Mesenchymal stem cell (in vitro differentiated cells and primary cell): ENCODE results near the gene FARS2.

Experiments
- DNase-seq: peaks from one replicate; pipeline ENCODE4 v3.0.0-alpha.2; 2013
- H2AFZ ChIP-seq: one replicate; pipeline ENCODE4 v1.6.1; 2013; ENCODE audit warnings: low read depth, mild to moderate bottlenecking, control low read depth, inconsistent platforms, low read length, moderate library complexity
- H2AK5ac ChIP-seq: 2 replicates; pipeline ENCODE4 v1.6.1; 2013; ENCODE audit warnings: low read length, moderate library complexity, mild to moderate bottlenecking, inconsistent platforms; ENCODE audit not compliant: severe bottlenecking
- H2BK120ac ChIP-seq: one replicate; pipeline ENCODE4 v1.6.1; 2013; ENCODE audit warnings: low read depth, mild to moderate bottlenecking, inconsistent platforms, low read length, moderate library complexity
- H2BK12ac ChIP-seq, 2 experiments: one replicate each; pipeline ENCODE4 v1.6.1; 2013; ENCODE audit warnings: inconsistent platforms in 2 of 2, low read length in 2 of 2, mild to moderate bottlenecking in 2 of 2, moderate library complexity in 2 of 2, control low read depth in 1 of 2
- H2BK15ac ChIP-seq: one replicate; pipeline ENCODE4 v1.6.1; 2013; ENCODE audit warnings: mild to moderate bottlenecking, low read depth, inconsistent platforms; ENCODE audit not compliant: poor library complexity, severe bottlenecking
- H2BK5ac ChIP-seq: 2 replicates; pipeline ENCODE4 v1.6.1; 2013; ENCODE audit warnings: low read depth, mild to moderate bottlenecking, low read length, control low read depth, inconsistent platforms; ENCODE audit not compliant: poor library complexity, severe bottlenecking
- H3K14ac ChIP-seq, 2 experiments: one replicate each; pipeline ENCODE4 v1.6.1; 2013; ENCODE audit warnings: inconsistent platforms in 2 of 2, low read length in 2 of 2, control low read depth in 1 of 2, mild to moderate bottlenecking in 1 of 2, moderate library complexity in 1 of 2
- H3K18ac ChIP-seq, 2 experiments: one replicate each; pipeline ENCODE4 v1.6.1; 2013; ENCODE audit warnings: inconsistent platforms in 2 of 2, low read length in 2 of 2, control low read depth in 1 of 2, low read depth in 1 of 2, mild to moderate bottlenecking in 1 of 2
- H3K23ac ChIP-seq, 2 experiments: one replicate each; pipeline ENCODE4 v1.6.1; 2013; ENCODE audit warnings: inconsistent platforms in 2 of 2, low read length in 2 of 2, mild to moderate bottlenecking in 2 of 2, moderate library complexity in 2 of 2, control low read depth in 1 of 2
- H3K27ac ChIP-seq: 2 replicates; pipeline ENCODE4 v1.5.1; 2013; ENCODE audit warnings: mild to moderate bottlenecking, moderate library complexity, low read length, control low read depth, inconsistent platforms; ENCODE audit not compliant: poor library complexity, severe bottlenecking
- H3K27me3 ChIP-seq, 2 experiments: 2 replicates each; pipeline versions ENCODE4 v1.6.1 to v1.7.0; 2013; ENCODE audit warnings: low read length in 2 of 2, mild to moderate bottlenecking in 2 of 2, moderate library complexity in 2 of 2, control low read depth in 1 of 2, inconsistent platforms in 1 of 2; ENCODE audit not compliant: control insufficient read depth in 1 of 2, insufficient read depth in 1 of 2
- H3K36me3 ChIP-seq, 2 experiments: 2 replicates each; pipeline versions ENCODE4 v1.6.1 to v1.7.0; 2013; ENCODE audit warnings: low read length in 2 of 2, control low read depth in 1 of 2, inconsistent platforms in 1 of 2, low read depth in 1 of 2, mild to moderate bottlenecking in 1 of 2; ENCODE audit not compliant: insufficient read depth in 2 of 2, control insufficient read depth in 1 of 2
- H3K4ac ChIP-seq, 2 experiments: one replicate each; pipeline ENCODE4 v1.6.1; 2013; ENCODE audit warnings: inconsistent platforms in 2 of 2, low read length in 2 of 2, mild to moderate bottlenecking in 2 of 2, moderate library complexity in 2 of 2, control low read depth in 1 of 2, low read depth in 1 of 2
- H3K4me1 ChIP-seq: 2 replicates; pipeline ENCODE4 v1.6.1; 2013; ENCODE audit warnings: low read depth, low read length, control low read depth; ENCODE audit not compliant: control insufficient read depth, insufficient read depth
- H3K4me2 ChIP-seq: 2 replicates; pipeline ENCODE4 v1.6.1; 2013; ENCODE audit warnings: low read length, mild to moderate bottlenecking, inconsistent platforms; ENCODE audit not compliant: poor library complexity, severe bottlenecking
- H3K4me3 ChIP-seq, 2 experiments: 2 replicates each; pipeline versions ENCODE4 v1.5.1 to v1.7.0; 2013; ENCODE audit warnings: low read length in 2 of 2, mild to moderate bottlenecking in 2 of 2, control low read depth in 1 of 2, low read depth in 1 of 2; ENCODE audit not compliant: insufficient read depth in 1 of 2
- H3K79me1 ChIP-seq: replicated peaks from 2 replicates; pipeline ENCODE4 v1.6.1; 2013; ENCODE audit warnings: mild to moderate bottlenecking, control low read depth, low read length, inconsistent platforms; ENCODE audit not compliant: poor library complexity, severe bottlenecking
- H3K9ac ChIP-seq: 2 replicates; pipeline ENCODE4 v1.7.0; 2013; ENCODE audit warnings: mild to moderate bottlenecking, low read length, moderate library complexity
- H3K9me3 ChIP-seq: 2 replicates; pipeline ENCODE4 v1.7.0; 2013; ENCODE audit warnings: mild to moderate bottlenecking, low read length; ENCODE audit not compliant: control insufficient read depth
- H4K8ac ChIP-seq: one replicate; pipeline ENCODE4 v1.6.1; 2013; ENCODE audit warnings: inconsistent platforms, mild to moderate bottlenecking, low read length, moderate library complexity
- H4K91ac ChIP-seq: one replicate; pipeline ENCODE4 v1.6.1; 2013; ENCODE audit warnings: mild to moderate bottlenecking, low read length, inconsistent platforms
- WGBS: methylation state at CpG from one replicate; pipeline ENCODE4 v1.1.7; 2013; ENCODE audit warnings: mixed read lengths; 5-methylcytosine and 5-hydroxymethylcytosine counted together

FARS2 gene

DNA sequence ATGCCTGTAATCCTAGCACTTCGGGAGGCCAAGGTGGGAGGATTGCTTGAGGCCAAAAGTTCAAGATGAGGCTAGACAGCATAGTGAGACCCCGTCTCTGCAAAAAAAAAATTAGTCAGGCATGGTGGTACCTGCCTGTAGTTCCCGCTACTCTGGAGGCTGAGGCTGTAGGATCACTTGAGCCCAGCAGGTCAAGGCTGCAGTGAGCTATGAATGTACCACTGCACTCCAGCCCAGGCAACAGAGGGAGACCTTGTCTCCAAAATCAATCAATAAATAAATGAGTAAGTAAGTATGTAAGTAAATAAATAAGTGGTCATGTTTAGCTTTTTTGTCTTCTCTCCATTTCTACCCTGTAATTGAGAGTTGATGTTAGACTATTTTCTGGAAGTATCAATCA lies 336.8 kb downstream of the FARS2 start:
- 97% methylated on average over 3 of the region's 3 CpGs for WGBS
- H3K14ac ChIP-seq: no peak overlapping the region
- H3K4me2 ChIP-seq: no peak overlapping the region
- H2AK5ac ChIP-seq: no peak overlapping the region
- no peak overlapping the region for H3K27ac ChIP-seq
- H3K4ac ChIP-seq: no peak overlapping the region
- no peak overlapping the region for H3K9ac ChIP-seq
- no peaks in the 10 kb centered on the region for H3K79me1 ChIP-seq
- DNase-seq: no peak
- no peaks in the 10 kb centered on the region for H3K4me1 ChIP-seq
- H3K27me3 ChIP-seq: no peaks in the 10 kb centered on the region
- H2BK12ac ChIP-seq: no peak overlapping the region
- no peak overlapping the region for H3K18ac ChIP-seq
- no peaks in the 10 kb centered on the region for H3K9me3 ChIP-seq
- no peak overlapping the region for H2BK120ac ChIP-seq
- H3K36me3 ChIP-seq: no peaks in the 10 kb centered on the region
- H2BK5ac ChIP-seq: no peak overlapping the region
- H4K8ac ChIP-seq: no peak overlapping the region
- no peak overlapping the region for H4K91ac ChIP-seq
- H2BK15ac ChIP-seq: no peak overlapping the region
- H2AFZ ChIP-seq: no peak overlapping the region
- no peak overlapping the region for H3K4me3 ChIP-seq
- H3K23ac ChIP-seq: no peak overlapping the region

DNA sequence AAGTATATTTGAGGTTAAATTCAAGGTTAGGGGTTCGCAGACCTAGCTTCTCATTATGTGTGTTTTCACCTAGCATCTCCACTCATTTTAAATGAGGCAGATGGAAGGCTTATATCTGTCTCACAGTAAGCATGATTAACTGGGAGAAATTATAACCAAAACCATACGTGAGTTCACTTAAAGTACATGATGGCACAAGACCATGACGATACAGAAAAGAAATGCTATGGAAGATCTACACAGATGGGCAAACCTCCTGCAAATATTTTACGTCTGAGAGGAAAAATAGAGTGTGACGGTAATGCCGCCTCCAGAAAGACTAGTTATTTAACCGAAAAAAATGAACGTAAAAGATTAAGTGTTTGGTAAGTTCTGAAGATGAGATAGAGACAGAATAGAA lies 337.8 kb downstream of the FARS2 start:
- Histone ChIP-seq H3K4me2 (no peak overlapping the region), H3K79me1 (no peaks in the 10 kb centered on the region), H2AK5ac (no peak overlapping the region), H3K18ac (no peak overlapping the region), H3K9me3 (no peaks in the 10 kb centered on the region), H2BK15ac (no peak overlapping the region), H3K23ac (no peak overlapping the region), H3K4ac (no peak overlapping the region), H3K4me3 (no peak overlapping the region), H3K14ac (no peak overlapping the region), H2BK120ac (no peak overlapping the region), H3K9ac (no peak overlapping the region), H2BK12ac (no peak overlapping the region), H4K91ac (no peak overlapping the region), H3K4me1 (no peaks in the 10 kb centered on the region), H2AFZ (no peak overlapping the region), H3K27ac (no peak overlapping the region), H3K36me3 (no peaks in the 10 kb centered on the region), H2BK5ac (no peak overlapping the region), H4K8ac (no peak overlapping the region), H3K27me3 (no peaks in the 10 kb centered on the region)
- 94% methylated on average over 7 of the region's 8 CpGs for whole genome bisulfite sequencing
- DNase-seq: no peak

DNA sequence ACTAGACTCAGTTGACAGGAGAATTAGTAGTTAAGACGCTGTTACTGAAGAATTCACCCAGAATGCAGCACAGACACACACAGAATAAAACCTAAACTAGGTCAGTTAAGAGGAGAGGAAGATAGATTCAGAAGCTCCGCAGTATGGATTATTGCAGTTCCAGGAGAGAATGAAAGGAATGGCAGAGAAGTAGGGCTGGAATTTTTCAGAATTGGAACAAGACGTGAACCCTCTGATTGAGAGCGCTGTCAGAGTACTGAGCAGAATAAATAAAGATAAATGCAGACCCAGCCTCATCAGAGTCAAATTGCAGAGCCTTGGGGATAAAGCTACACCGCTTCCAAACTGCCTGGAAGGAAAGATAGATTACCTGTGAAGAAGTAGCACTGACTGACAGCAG lies 344.6 kb downstream of the FARS2 start:
- no peak overlapping the region for H3K27ac ChIP-seq
- WGBS: 96% methylated on average over 4 of the region's 5 CpGs
- H2BK5ac ChIP-seq: no peak overlapping the region
- no peaks in the 10 kb centered on the region for H3K27me3 ChIP-seq
- no peak overlapping the region for H2AK5ac ChIP-seq
- DNase-seq: no peak
- H3K9me3 ChIP-seq: no peaks in the 10 kb centered on the region
- H3K9ac ChIP-seq: no peak overlapping the region
- H2BK15ac ChIP-seq: no peak overlapping the region
- H3K18ac ChIP-seq: no peak overlapping the region
- H3K14ac ChIP-seq: no peak overlapping the region
- H3K79me1 ChIP-seq: no peaks in the 10 kb centered on the region
- no peak overlapping the region for H3K4me3 ChIP-seq
- H3K23ac ChIP-seq: no peak overlapping the region
- H3K4me1 ChIP-seq: no peaks in the 10 kb centered on the region
- H4K8ac ChIP-seq: no peak overlapping the region
- H4K91ac ChIP-seq: no peak overlapping the region
- H2BK12ac ChIP-seq: no peak overlapping the region
- H3K4ac ChIP-seq: no peak overlapping the region
- H3K36me3 ChIP-seq: no peaks in the 10 kb centered on the region
- H3K4me2 ChIP-seq: no peak overlapping the region
- no peak overlapping the region for H2AFZ ChIP-seq
- no peak overlapping the region for H2BK120ac ChIP-seq

DNA sequence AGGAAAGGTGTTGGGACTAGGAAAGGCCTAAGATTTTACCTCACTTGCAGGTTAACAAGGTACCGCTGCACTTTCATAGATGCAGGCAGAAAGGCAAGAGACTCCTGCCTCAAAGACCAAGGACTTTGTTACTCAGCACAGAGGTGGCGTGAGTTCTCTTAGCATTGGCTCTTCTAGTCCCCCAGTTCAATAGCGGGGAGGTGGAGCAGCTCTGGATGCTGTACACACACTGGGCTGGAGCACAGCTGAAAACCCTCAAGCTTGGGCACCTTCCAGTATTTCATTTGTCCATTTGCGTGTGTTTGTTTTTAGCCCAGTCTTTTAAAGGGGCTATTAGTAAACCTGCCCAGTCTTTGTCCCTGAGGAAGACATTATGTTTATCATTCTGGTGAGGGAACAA lies 345.2 kb downstream of the FARS2 start:
- Histone ChIP-seq H3K18ac (no peak overlapping the region), H4K8ac (no peak overlapping the region), H3K4me2 (no peak overlapping the region), H3K79me1 (no peaks in the 10 kb centered on the region), H3K27ac (no peak overlapping the region), H2BK120ac (no peak overlapping the region), H3K23ac (no peak overlapping the region), H3K4me3 (no peak overlapping the region), H3K9me3 (no peaks in the 10 kb centered on the region), H3K14ac (no peak overlapping the region), H2BK12ac (no peak overlapping the region), H3K4me1 (no peaks in the 10 kb centered on the region), H3K9ac (no peak overlapping the region), H3K36me3 (no peaks in the 10 kb centered on the region), H4K91ac (no peak overlapping the region), H2AFZ (no peak overlapping the region), H2BK15ac (peak overlapping the region; percentile 82), H3K4ac (no peak overlapping the region), H2AK5ac (no peak overlapping the region), H3K27me3 (no peaks in the 10 kb centered on the region), H2BK5ac (no peak overlapping the region)
- 90% methylated on average over 4 of the region's 4 CpGs for WGBS
- DNase-seq: no peak
